Measurements from ENCODE around the gene EPHA2.
A peak's percentile ranks its signal among the peaks of the same experiment; 100 is the strongest.

The EPHA2 gene

DNA sequence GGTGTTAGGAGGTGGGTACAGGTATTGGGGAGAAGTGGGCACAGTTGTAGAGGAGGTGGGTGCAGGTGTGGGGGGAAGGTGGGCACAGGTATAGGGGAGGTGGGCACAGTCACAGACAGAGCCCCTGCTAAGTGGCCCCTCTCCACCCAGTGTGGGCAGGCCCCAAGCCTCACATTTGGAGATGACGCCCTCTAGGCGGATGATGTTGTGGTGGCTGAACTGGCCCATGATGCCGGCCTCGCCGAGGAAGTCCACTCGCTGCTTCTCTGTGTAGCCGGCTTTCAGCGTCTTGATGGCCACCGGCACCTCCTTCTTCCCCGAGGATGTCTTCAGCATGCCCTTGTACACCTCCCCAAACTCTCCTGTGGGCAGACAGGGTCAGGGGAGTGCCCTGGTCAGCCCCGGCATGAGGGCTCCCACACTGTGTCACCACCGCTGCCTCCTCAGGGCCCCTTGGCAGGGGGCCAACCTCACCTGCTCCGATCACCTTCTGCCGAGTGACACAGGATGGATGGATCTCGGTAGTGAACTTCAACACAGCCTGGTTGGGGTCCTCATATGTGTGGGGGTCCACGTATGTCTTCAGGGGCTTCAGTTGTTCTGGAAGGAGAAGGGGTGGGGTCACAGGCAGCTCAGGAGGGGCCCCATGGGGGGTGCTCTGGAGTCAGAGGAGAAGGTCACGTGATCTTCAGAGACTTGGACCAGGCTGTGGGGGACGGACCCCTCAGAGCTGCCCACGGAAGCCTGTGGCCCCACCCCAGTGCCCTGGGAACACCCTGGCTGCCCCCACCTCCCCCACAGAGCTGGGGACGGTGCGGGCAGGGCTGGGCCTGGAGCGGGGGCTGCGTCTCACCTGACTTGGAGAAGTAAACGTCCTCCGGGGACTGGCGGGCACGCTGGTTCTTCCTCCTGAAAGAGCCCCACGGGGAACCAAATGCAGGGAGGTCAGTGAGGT, 22.6 kb downstream of the EPHA2 start:
- no peak for DNase-seq

DNA sequence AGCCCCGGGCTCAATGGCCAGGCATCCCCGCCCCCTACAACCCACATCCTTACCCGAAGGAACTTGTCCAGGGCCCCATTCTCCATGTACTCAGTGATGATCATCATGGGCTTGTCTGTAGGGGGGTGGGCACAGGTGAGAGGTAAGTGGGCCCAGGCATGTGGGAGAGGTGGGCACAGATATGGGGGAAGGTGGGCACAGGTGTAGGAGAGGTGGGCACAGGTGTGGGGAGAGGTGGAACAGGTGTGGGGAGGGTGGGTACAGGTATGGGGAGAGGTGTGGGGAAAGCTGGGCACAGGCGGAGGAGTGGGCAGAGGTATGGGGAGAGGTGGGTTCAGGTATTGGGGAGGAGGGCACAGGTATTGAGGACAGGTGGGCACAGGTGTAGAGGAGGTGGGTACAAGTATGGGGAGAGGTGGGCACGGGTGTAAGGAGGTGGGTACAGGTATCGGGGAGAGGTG, 23.5 kb downstream of the EPHA2 start:
- no peak for DNase-seq

DNA sequence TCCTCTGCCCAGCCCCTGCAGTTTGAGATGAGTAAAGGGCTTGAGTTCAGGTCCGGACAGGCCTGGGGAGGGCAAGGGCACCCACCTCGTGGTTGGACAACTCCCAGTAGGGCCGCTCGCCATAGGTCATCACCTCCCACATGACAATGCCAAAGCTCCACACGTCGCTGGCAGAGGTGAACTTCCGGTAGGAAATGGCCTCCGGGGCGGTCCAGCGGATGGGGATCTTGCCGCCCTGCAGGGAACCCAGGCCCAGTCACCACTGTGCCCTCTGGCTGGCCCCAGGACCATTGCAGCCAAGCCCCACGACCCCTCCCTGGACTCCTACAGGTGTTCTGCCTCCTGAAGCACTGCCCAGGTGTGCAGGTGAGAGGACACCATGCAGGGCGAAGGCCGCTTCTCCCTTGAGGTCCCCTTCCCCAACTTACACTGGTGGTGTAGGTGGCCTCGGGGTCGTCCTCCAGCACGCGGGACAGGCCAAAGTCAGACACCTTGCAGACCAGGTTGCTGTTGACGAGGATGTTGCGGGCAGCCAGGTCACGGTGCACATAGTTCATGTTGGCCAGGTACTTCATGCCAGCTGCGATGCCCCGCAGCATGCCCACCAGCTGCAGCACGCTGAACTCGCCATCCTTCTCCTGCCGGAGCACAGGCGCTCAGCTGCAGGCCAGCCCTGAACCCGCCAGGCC, 24.1 kb downstream of the EPHA2 start:
- DNase-seq: no peak

DNA sequence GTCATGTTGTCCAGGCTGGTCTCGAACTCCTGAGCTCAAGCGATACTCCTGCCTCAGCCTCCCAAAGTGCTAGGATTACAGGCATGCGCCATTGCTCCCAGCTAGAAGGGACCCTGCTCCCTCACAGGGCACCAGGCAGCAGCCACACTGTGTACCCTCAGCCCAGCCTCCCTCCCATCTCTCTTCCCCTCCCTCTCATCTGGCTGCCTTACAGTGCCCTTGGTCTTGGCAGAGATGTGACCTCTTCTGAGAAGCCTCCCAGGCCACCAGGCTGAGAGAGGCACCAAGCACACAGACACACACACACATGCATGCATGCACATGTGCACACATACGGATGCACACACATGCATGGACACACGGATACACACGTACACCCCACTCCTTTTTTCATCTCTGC, 25.0 kb downstream of the EPHA2 start:
- no peak for DNase-seq

DNA sequence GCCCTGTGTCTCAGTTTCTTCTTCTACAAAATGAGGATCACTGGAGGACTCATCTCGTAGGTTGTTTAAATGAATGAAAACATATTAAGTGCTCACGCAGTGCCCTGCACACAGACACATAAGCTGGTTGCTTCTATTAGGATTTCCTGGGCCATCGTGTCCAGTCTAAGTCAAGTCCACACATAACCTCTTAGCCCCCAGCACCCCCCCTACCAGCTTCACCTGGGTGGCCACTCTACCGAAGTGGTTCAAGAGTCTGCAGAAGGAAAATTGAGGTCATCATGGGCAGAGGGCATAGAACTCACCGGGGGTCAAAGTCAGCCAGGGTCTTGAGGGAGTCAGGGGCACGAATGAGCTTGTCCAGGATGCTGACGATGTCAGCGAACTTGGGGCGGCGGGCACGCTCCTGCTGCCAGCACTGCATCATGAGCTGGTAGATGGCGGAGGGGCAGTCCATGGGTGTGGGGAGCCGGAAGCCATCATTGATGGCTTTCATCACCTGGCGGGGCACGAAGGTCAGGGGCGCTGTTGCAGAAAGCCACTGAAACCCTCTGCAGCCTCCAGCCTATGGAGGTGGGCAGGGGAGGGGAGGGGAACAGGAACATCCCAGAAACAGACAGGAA, 25.8 kb downstream of the EPHA2 start:
- DNase-seq: no peak

DNA sequence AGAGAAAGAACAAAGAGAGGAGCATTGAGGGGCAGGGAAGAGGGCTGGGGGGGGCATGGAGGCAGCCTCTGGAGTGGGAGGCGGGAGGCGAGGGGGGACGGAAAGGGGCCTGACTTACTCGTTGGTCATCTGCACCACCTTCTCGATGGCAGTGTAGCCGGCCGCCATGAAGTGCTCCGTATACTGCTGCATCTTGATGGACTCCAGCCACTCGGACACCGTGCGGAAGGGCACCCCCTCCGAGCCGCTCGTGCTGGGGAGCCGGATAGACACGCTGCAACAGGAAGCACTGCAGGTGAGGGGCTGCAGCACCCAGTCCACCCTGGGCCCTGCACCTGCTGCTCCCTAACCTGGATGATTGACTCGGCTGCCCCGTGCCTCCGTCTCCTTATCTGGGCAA, 26.6 kb downstream of the EPHA2 start:
- DNase-seq: no peak

DNA sequence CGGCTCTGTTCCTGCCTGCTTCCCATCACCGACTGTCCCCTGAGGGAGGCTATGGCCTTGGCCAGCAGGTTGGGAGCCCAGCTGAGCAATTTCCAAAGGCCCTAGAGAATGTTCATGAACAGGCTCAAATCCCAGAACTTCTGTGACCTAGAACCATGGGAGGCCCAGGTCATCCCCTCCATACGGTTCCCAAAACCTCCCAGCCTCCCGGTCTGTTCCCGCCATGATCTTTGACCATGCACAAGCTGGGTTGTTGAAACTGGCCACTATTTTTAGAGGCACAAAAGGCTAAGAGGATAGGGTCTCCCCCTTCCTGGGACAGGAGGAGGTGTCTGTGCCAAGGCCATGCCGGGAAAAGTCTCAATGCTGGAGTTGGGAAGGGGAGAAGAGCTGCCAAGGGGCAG, 27.5 kb downstream of the EPHA2 start:
- DNase-seq: no peak

DNA sequence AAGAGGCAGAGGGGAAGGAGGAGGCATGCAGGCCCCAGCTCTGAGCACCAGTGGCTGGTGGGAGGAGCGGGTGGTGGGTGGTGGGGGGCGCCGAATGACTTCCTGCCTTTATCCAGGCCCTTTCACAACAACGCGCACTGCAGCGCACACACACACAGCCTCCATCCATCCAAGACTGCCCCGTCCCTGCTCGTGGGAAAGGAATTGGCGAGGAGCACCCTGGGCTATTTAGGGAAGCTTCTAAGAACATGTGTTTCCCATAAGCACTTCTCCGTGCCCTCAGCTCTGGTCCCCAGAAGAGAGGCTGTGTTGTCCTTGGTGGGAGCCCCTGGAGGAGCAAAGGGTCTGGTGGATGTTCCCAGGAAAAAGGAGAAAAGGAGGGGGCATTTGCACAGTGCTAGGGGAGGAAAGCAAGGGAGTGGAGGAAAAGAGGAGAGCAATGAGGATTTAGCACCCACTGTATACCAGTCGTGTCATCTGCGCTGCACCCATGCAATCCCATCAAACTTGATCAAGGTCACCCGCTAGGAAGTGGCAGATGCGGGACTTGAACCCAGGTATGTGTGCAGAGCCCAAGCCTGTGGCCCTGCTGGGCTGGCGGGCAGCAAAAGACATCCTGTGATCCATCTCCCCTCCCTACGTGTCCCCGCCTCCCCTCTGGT, 28.1 kb downstream of the EPHA2 start:
- no peak for DNase-seq

DNA sequence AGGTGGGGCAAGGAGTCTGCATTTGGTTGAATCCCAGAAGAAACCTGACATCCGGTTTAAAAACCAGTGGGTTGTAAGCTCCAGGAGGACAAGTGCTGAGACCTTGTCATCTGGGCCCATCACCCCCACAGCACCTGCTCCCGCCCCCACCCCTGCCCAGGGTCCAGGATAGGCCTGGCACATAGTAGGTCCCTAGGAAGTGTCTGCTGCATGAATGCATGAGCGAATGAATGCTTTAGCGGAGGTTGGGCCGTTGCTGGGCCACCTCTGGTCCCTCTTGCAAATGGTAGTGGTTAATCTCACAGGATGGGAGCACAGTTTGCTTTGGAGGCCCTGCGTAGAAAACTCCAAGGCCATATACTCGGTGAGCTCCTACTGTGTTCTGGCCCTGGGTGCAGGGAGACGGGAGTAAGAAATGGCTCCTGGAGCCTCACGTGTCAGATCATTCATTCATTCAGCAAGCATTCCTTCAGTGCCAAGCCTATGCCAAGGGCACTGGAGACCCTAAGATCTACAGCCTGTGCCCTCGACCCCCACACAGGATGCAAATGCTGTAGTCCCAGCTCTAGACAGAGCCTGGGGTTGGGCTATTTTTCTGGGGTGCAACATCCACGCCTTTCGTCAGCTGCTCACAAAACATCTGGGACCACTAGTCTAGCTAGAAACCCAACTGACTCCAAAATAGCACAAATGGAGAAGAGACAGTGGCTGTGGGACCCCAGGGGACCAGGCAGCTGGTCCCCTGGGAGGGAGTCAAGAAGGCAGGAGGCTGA, 28.9 kb downstream of the EPHA2 start:
- DNase-seq: no peak

DNA sequence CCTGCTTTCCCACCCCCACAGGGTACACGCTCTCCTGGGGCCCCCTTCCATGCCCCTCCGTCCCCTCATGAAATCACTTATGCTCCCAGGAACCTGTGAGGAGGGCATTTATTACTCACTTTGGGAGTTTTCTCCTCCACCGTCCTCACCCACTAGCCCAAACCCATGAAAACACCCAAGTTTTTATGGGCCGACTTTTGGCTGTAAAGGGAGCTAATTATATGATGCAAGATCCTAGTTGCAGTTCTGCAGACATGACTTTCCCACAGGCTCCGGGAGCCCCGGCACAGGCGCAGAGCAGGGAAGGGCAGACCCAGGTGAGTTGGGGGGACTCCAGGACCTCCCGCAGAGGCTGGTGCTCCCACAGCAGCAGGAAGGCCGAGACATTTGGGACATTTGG, 29.7 kb downstream of the EPHA2 start:
- DNase-seq: no peak

DNA sequence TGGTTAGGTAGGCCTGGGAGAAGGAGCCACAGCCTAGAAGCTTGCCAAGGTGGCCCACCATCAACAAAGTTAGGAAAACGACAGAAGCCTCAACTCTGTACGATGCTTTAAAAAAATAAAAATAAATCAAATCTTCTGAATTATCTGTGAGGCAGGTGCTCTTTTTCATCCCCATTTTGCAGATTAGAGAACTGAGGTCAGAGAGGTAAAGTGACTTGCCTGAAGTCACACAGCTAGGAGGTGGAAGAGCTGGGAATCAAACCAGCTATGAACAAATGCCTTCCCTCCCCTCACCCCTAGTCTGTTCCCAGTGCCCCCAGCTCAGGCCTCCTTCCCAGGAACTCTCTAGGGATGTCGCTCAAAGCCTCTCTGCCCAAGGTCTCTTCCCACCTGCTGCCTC, 30.4 kb downstream of the EPHA2 start:
- no peak for DNase-seq

DNA sequence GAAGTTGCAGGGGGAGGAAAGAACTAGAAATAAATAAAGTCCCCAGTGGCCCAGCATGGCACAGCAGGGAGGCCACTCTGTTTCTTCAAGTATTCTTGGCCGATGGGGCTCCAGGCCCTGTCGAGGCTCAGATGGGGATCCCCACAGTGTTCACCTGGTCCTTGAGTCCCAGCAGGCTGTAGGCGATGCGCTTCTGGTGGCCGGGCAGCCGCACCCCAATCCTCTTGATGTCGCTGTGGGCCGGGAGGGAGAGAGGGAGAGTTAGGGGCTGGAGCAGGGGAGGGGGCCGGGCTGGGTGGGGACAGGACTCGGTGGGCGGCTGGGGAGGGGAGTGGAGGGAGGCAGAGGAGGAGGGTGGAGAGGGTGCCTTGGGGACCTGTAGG, 30.8 kb downstream of the EPHA2 start:
- no peak for DNase-seq

DNA sequence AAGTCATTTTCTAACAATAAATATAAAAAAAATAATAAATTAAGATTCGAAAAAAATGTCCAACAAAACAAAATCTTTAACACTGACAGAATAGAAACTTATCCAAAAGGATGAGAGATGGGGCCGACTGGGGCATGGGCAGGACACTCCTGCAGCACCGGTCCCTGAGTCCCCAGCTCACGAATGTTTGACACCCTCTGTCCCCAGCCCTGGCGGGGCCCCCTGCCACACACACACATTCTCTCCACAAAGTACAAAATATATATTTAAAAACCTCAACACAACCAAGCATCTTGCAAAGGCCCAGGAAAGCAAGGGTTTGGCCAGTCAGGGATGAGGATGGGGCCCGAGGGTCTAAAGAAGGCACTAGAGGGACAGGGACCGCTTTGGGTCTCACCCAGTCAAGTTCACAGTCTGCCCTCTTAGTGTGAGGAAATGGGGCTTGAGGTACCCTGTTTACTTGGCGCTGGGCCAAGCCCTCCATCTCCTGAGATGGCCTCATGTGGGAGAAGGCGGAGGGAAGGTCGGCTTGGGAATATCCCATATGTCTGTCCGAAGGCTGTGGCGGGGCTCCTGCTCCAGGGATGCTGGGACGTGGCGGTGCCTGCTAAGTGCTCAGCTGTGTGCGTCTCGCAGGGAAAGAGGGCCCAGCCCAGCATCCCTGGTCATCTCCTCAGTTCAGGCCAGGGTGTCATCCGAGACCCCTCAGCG, 31.3 kb downstream of the EPHA2 start:
- DNase-seq: no peak

DNA sequence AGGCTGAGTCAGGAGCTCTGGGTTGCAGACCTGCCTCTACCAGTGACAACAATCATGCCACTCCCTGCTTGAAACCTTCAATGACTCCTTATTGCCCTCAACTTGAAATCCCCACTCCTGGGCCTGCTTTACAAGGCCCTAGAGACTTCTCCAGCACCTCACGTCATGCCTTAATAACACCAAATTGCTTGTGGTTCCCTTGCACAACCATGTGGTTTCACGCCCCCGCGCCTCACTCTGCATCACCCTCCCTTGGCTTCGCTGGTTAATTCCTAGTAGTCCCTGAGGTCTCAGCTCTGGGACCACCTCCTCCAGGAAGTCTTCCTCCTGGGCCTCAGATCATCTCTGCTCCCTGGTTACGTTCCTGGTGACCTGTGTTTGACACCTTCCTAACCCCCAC, 33.0 kb downstream of the EPHA2 start:
- no peak for DNase-seq

DNA sequence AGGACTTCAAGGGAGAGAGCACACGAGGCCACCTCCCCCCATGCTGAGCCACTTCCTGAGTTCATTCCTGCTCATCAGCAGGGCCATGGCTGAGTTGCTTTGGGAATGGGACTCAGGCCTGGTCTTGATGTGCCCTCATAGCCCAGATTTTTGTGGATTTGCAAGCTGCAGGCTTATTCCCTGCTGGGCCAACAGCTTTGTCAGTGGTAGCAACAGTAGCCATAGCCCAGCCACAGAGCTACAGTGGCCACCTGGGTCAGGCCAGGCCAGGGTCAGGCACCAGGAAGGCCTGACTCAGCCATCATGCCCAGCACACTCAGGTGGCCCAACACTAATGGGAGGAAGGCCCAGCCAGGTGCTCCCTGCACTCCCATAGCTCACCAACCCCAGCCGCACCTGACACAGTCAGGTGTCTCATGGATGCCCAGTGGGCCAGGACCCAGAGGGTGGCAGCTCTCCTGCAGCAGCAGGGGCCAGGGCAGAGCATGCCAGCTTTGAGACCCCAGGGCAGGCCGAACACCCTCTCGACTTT, 33.5 kb downstream of the EPHA2 start:
- no peak for DNase-seq

DNA sequence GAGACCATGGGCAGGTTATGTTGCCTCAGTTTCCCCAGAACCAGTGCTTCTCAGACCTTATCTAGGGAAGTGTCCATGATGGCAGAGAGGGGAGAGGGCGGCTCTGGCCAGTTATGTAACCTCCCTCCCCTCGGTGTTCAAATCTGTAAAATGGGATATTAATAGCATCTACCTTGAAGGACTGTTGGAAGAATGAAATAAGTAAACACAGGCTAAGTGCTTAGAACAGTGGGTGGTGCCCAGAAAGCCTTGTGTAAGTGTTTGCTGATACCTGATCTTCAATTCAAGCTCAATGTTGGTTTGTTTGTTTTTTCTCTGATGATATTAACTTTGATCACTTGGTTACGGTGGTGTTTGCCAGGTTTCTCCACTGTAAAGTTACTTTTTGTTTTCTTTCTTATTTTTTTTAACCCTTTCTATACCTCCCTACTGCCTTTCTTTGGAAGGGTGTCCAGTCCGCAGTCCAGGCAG, 34.9 kb downstream of the EPHA2 start:
- peak; percentile 84 for DNase-seq

DNA sequence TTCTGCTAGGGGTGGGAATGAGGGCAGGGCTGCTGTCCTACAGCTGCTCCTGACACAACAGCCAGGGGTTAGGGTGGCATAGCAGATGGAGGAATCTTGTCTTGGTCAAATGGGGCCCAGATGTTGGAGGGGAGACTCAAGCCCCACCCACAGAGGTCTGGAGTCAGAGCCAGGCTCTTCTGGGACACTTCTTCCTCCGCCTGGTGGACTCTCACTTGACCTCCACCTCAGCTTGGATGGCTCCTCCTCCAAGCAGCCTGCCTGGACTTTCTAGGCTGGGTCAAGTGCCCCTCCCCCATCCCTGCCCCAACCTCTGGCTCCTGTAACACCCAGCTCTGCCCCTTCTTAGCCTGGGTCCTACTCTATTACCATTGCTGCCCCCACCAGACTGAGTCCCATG, 35.5 kb downstream of the EPHA2 start:
- no peak for DNase-seq

DNA sequence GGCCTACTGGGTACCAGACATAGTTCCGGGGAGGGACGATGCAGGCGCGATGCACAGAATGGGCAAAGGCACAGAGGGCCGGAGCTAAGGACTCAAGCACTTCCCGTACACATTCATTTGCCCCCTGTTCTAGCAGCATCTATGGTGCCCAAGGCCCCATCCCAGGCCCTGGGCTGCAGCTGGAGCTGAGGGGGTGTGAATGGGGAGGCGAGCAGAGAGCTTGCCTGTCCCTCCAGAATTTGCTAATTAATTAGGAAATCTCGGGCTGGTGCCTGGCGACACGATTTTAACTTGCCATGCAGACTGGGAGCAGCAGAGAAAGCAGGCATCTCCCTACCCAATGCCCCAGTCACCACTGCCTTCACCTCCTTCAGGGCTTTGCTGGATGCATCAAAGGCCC, 35.9 kb downstream of the EPHA2 start:
- DNase-seq: no peak

DNA sequence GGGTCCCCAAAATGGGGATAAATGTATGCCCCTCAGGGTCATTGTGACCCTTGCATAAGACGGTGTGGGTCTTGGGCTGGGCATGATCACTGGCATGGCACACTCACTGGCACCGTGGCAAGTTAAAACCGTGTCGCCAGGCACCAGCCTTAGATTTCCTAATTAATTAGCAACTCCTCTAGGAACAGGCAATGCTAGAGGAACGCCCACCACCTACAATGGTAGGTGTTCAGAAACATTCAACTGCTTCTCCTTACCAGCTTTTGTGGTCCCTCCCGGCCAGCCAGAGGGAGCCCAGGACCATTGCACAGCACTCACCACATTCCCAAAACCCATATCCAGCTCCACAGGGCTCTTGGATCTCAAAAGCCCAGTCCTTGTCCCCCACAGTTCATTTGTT, 36.4 kb downstream of the EPHA2 start:
- no peak for DNase-seq

DNA sequence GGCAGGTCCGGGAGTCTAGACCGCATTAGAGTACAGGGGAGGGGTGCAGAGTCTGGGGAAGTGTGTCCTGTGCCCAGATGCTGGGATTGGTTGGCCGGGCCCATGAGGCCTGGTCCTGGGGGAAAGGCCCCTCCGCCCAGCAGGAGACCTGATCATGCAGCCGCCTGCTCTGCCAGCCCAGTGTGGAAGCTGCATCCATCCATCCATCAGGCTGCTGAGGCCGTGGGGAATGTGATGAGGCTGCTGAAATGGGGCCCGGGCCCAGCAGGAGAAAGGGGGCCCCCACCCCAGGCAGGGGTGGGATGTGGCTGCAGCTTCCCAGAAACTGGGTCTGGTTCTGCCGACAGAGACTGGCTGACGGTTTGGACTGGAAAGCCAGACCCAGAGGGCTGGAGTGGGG, 37.2 kb downstream of the EPHA2 start:
- DNase-seq: no peak

DNA sequence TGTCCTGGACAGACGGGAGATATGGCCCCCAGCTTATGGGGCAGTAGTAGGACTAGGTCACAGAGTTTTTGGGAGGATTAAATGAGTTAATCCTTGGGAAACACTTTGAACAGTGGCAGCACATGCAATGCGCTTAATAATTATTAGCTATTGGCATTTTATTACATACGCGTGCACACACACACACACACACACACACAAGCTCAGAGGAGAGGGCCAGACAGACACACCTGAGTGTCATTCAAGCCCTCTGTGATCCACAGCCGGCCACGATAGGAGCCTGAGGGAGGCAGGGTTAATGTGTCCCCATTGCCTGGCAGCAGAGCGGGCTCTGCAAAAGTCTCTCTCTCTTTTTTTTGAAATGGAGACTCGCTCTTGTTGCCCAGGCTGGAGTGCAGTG, 37.9 kb downstream of the EPHA2 start:
- DNase-seq: no peak
